ENCODE results near the gene APOF.

APOF gene

DNA sequence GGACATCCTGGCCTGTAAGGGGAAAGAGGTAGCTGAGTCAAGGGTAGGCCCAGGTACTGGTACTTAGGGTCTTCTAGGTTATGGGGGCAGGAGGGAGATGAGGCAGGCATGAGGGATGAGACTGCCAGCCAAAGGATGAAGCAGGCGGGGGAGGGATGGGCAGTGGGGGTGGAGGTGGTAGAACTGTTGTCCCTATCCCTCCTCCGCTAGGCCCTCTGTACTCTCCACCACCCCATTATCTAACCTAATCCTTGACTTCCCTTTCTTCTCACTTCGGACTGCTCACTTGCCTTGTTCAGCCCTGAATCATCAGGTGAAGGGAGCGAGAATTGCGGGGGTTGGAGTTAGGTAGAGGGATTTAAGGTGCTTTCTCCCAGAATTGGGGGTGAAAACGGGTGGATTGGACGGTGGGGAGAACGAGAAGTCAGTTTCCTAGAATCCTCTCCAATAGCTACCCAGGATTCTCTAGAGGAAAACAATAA lies 29.4 kb downstream of the APOF start:
- Histone ChIP-seq H4K8ac (ENCODE audit: low read depth, low read length) (peak overlapping the region; percentile 90), H3K79me1 (ENCODE audit: low read depth, low read length) (no peaks in the 10 kb centered on the region), H2BK120ac (ENCODE audit: low read depth, low read length) (no peak overlapping the region), H3K9me3 (replicated peaks in 1 of 2; ENCODE audit: control insufficient read depth in 2 of 2, insufficient read depth in 1 of 2, low read depth in 1 of 2, low read length in 2 of 2) (no peaks in the 10 kb centered on the region), H3K4me2 (ENCODE audit: insufficient read depth, low read length, poor library complexity, severe bottlenecking) (peak overlapping the region; percentile 63), H3K4ac (ENCODE audit: low read length) (peak overlapping the region; percentile 37), H2BK15ac (ENCODE audit: low read length) (peak overlapping the region; percentile 10), H4K91ac (ENCODE audit: low read depth, low read length, poor library complexity) (peak overlapping the region; percentile 41), H3K36me3 (replicated peaks in 1 of 2; ENCODE audit: control insufficient read depth in 2 of 2, insufficient read depth in 2 of 2, low read length in 2 of 2) (peaks cover 0 to 5% of the 10 kb centered on the region in 2 donors), H3K27me3 (ENCODE audit: control insufficient read depth in 3 of 3, insufficient read depth in 3 of 3, low read depth in 1 of 3, low read length in 3 of 3) (no peaks in the 10 kb centered on the region), H3K14ac (ENCODE audit: low read length) (no peak overlapping the region), H3K23ac (ENCODE audit: low read depth, low read length, poor library complexity) (peak overlapping the region; percentile 2), H2BK5ac (ENCODE audit: low read length) (no peak overlapping the region), H3K18ac (ENCODE audit: low read length) (peak overlapping the region; percentile 71), H3K4me3 (ENCODE audit: low read length in 2 of 2) (peak overlapping the region; percentile 66 to 84), H3K4me1 (ENCODE audit: control insufficient read depth in 2 of 2, insufficient read depth in 1 of 2, low read depth in 1 of 2, low read length in 2 of 2) (peaks cover 6 to 9% of the 10 kb centered on the region in 2 donors), H3K9ac (ENCODE audit: low read depth, low read length, poor library complexity) (peak overlapping the region; percentile 78), H2AFZ (ENCODE audit: low read length) (peak overlapping the region; percentile 84), H2BK12ac (ENCODE audit: low read length) (no peak overlapping the region), H3K27ac (replicated peaks; ENCODE audit: low read length) (peak overlapping the region; percentile 92), H2AK5ac (ENCODE audit: low read depth, low read length) (peak overlapping the region; percentile 17)
- no CpG with 5 or more reads among the region's 8 CpGs for WGBS, 2 donors (ENCODE audit: extremely low coverage in 2 of 2, insufficient read length in 2 of 2, insufficient replicate concordance in 1 of 2)
- DNase-seq (ENCODE audit: low spot score), result no peak

DNA sequence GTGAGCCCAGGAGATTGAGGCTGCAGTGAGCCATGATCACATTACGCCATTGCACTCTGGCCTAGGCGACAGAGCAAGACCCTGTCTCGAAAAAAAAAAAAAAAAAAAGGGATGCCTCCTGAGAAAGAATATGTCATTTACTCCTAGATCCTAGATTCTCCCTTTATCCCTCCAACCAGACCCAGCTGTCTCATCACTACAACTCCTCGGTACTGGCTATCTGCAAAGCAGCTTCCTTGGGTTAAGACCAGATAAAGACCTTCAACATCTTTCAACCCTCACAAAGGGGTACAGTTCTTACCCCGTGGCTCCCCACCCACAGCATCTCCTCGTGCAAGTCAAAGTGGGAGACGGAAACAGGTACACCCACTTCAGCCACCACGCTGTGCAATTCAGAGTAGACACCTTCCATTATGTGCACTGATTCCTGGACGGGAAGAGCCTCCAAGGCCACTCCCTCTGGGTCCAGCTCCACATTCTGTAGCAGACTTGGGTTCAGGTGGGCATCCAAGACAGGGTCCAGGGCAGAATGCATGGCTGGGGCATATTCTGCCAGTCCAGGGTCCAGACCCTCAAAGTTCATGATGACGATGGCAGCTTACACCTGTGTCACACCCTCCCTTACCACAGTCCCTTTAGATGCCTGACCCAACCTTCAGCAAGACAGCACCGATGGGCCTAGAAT lies 30.0 kb downstream of the APOF start:
- Histone ChIP-seq H3K27me3 (ENCODE audit: control insufficient read depth in 3 of 3, insufficient read depth in 3 of 3, low read depth in 1 of 3, low read length in 3 of 3) (no peaks in the 10 kb centered on the region), H3K4me2 (ENCODE audit: insufficient read depth, low read length, poor library complexity, severe bottlenecking) (peak overlapping the region; percentile 63), H2BK120ac (ENCODE audit: low read depth, low read length) (no peak overlapping the region), H3K23ac (ENCODE audit: low read depth, low read length, poor library complexity) (no peak overlapping the region), H3K27ac (replicated peaks; ENCODE audit: low read length) (peak overlapping the region; percentile 92), H3K9me3 (replicated peaks in 1 of 2; ENCODE audit: control insufficient read depth in 2 of 2, insufficient read depth in 1 of 2, low read depth in 1 of 2, low read length in 2 of 2) (no peaks in the 10 kb centered on the region), H2BK15ac (ENCODE audit: low read length) (peak overlapping the region; percentile 10), H3K14ac (ENCODE audit: low read length) (no peak overlapping the region), H4K8ac (ENCODE audit: low read depth, low read length) (peak overlapping the region; percentile 90), H3K36me3 (replicated peaks in 1 of 2; ENCODE audit: control insufficient read depth in 2 of 2, insufficient read depth in 2 of 2, low read length in 2 of 2) (peaks cover 2 to 11% of the 10 kb centered on the region in 2 donors), H3K79me1 (ENCODE audit: low read depth, low read length) (no peaks in the 10 kb centered on the region), H2AK5ac (ENCODE audit: low read depth, low read length) (peak overlapping the region; percentile 17), H3K18ac (ENCODE audit: low read length) (no peak overlapping the region), H3K4me1 (ENCODE audit: control insufficient read depth in 2 of 2, insufficient read depth in 1 of 2, low read depth in 1 of 2, low read length in 2 of 2) (peaks cover 6 to 9% of the 10 kb centered on the region in 2 donors), H3K4me3 (ENCODE audit: low read length in 2 of 2) (peak overlapping the region; percentile 25 to 66), H2BK5ac (ENCODE audit: low read length) (no peak overlapping the region), H3K9ac (ENCODE audit: low read depth, low read length, poor library complexity) (peak overlapping the region; percentile 78), H4K91ac (ENCODE audit: low read depth, low read length, poor library complexity) (peak overlapping the region; percentile 41), H2BK12ac (ENCODE audit: low read length) (no peak overlapping the region), H3K4ac (ENCODE audit: low read length) (peak overlapping the region; percentile 37), H2AFZ (ENCODE audit: low read length) (peak overlapping the region; percentile 84)
- no peak for DNase-seq (ENCODE audit: low spot score)
- no CpG with 5 or more reads among the region's 11 CpGs for WGBS, 2 donors (ENCODE audit: extremely low coverage in 2 of 2, insufficient read length in 2 of 2, insufficient replicate concordance in 1 of 2)

DNA sequence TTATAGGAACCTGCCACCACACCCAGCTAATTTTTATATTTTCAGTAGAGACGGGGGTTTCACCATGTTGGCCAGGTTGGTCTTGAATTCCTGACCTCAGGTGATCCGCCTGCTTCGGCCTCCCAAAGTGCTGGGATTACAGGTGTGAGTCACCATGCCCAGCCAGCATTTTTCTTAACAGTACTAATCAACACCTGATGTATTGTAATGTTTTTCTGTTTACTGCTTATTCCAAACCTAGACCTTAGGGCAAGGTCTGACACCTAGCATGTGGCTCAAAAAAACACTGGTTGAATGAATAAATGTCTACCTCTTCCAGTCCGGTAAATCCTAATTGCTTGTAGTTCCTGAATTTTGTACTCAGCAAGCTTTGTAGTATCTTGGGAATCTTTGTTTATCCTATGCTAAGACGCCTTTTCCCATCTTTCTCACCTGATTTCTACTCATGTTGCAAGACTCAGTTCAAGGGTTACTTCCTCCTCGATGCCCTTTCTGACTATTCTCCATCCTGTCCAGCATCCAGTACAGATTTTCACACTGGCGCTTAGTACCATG lies 31.6 kb downstream of the APOF start:
- peaks cover 6 to 9% of the 10 kb centered on the region in 2 donors for H3K4me1 ChIP-seq (ENCODE audit: control insufficient read depth in 2 of 2, insufficient read depth in 1 of 2, low read depth in 1 of 2, low read length in 2 of 2)
- no peak overlapping the region for H3K4ac ChIP-seq (ENCODE audit: low read length)
- no peak overlapping the region for H3K14ac ChIP-seq (ENCODE audit: low read length)
- H2BK5ac ChIP-seq (ENCODE audit: low read length), result no peak overlapping the region
- WGBS, 2 donors (ENCODE audit: extremely low coverage in 2 of 2, insufficient read length in 2 of 2, insufficient replicate concordance in 1 of 2), result no CpG with 5 or more reads among the region's 7 CpGs
- no peak overlapping the region for H4K8ac ChIP-seq (ENCODE audit: low read depth, low read length)
- H2AFZ ChIP-seq (ENCODE audit: low read length), result no peak overlapping the region
- H3K27me3 ChIP-seq (ENCODE audit: control insufficient read depth in 3 of 3, insufficient read depth in 3 of 3, low read depth in 1 of 3, low read length in 3 of 3), result no peaks in the 10 kb centered on the region
- H3K9me3 ChIP-seq (replicated peaks in 1 of 2; ENCODE audit: control insufficient read depth in 2 of 2, insufficient read depth in 1 of 2, low read depth in 1 of 2, low read length in 2 of 2), result no peaks in the 10 kb centered on the region
- H4K91ac ChIP-seq (ENCODE audit: low read depth, low read length, poor library complexity), result no peak overlapping the region
- no peak for DNase-seq (ENCODE audit: low spot score)
- H3K36me3 ChIP-seq (replicated peaks in 1 of 2; ENCODE audit: control insufficient read depth in 2 of 2, insufficient read depth in 2 of 2, low read length in 2 of 2), result peaks cover 7 to 27% of the 10 kb centered on the region in 2 donors
- H3K4me3 ChIP-seq (ENCODE audit: low read length in 2 of 2), result no peak overlapping the region
- no peak overlapping the region for H2BK15ac ChIP-seq (ENCODE audit: low read length)
- no peak overlapping the region for H3K9ac ChIP-seq (ENCODE audit: low read depth, low read length, poor library complexity)
- H3K79me1 ChIP-seq (ENCODE audit: low read depth, low read length), result no peaks in the 10 kb centered on the region
- H3K18ac ChIP-seq (ENCODE audit: low read length), result no peak overlapping the region
- H2BK120ac ChIP-seq (ENCODE audit: low read depth, low read length), result no peak overlapping the region
- no peak overlapping the region for H2AK5ac ChIP-seq (ENCODE audit: low read depth, low read length)
- H3K23ac ChIP-seq (ENCODE audit: low read depth, low read length, poor library complexity), result no peak overlapping the region
- H2BK12ac ChIP-seq (ENCODE audit: low read length), result no peak overlapping the region
- H3K27ac ChIP-seq (replicated peaks; ENCODE audit: low read length), result no peak overlapping the region
- H3K4me2 ChIP-seq (ENCODE audit: insufficient read depth, low read length, poor library complexity, severe bottlenecking), result no peak overlapping the region

GRCh38 chr12:56326533-56326932 lies 36.1 kb downstream of the APOF start:
- Histone ChIP-seq H4K8ac (ENCODE audit: low read depth, low read length) (no peak overlapping the region), H3K18ac (ENCODE audit: low read length) (no peak overlapping the region), H2AFZ (ENCODE audit: low read length) (no peak overlapping the region), H4K91ac (ENCODE audit: low read depth, low read length, poor library complexity) (no peak overlapping the region), H3K4ac (ENCODE audit: low read length) (no peak overlapping the region), H2BK5ac (ENCODE audit: low read length) (peak overlapping the region; percentile 49), H3K36me3 (replicated peaks in 1 of 2; ENCODE audit: control insufficient read depth in 2 of 2, insufficient read depth in 2 of 2, low read length in 2 of 2) (peaks cover 24 to 71% of the 10 kb centered on the region in 2 donors), H3K4me1 (ENCODE audit: control insufficient read depth in 2 of 2, insufficient read depth in 1 of 2, low read depth in 1 of 2, low read length in 2 of 2) (no peaks in the 10 kb centered on the region), H3K27ac (replicated peaks; ENCODE audit: low read length) (no peak overlapping the region), H2BK15ac (ENCODE audit: low read length) (no peak overlapping the region), H3K4me2 (ENCODE audit: insufficient read depth, low read length, poor library complexity, severe bottlenecking) (no peak overlapping the region), H2BK12ac (ENCODE audit: low read length) (no peak overlapping the region), H3K14ac (ENCODE audit: low read length) (no peak overlapping the region), H2AK5ac (ENCODE audit: low read depth, low read length) (no peak overlapping the region), H3K23ac (ENCODE audit: low read depth, low read length, poor library complexity) (peak overlapping the region; percentile 13), H3K4me3 (ENCODE audit: low read length in 2 of 2) (no peak overlapping the region), H3K9ac (ENCODE audit: low read depth, low read length, poor library complexity) (peak overlapping the region; percentile 26), H3K9me3 (replicated peaks in 1 of 2; ENCODE audit: control insufficient read depth in 2 of 2, insufficient read depth in 1 of 2, low read depth in 1 of 2, low read length in 2 of 2) (no peaks in the 10 kb centered on the region), H3K27me3 (ENCODE audit: control insufficient read depth in 3 of 3, insufficient read depth in 3 of 3, low read depth in 1 of 3, low read length in 3 of 3) (no peaks in the 10 kb centered on the region), H3K79me1 (ENCODE audit: low read depth, low read length) (no peaks in the 10 kb centered on the region), H2BK120ac (ENCODE audit: low read depth, low read length) (no peak overlapping the region)
- no CpG with 5 or more reads among the region's 6 CpGs for WGBS, 2 donors (ENCODE audit: extremely low coverage in 2 of 2, insufficient read length in 2 of 2, insufficient replicate concordance in 1 of 2)
- no peak for DNase-seq (ENCODE audit: low spot score)

Data from neuronal stem cell (in vitro differentiated cells).